ENCODE measurements around the gene LY6G5C. TPM values are rescaled to one million over a fixed set of nuclear protein-coding genes. Genes with fewer than 3 reads are reported as not detected.

Gene LY6G5C
- total and polyA plus RNA-seq, 12 donors: 0.39 to 3.6 (median 1.9) TPM; not detected in 1

- intact Hi-C loops (cut with DNase I): no loop called here
- Histone ChIP-seq H3K9me3 (replicated peaks in 1 of 3) (no peaks in the 10 kb centered on the region), H3K27ac (no peak overlapping the region), H3K4me1 (replicated peaks in 1 of 2) (no peaks in the 10 kb centered on the region), H3K36me3 (replicated peaks in 1 of 2) (peaks cover 0 to 100% of the 10 kb centered on the region in 2 donors), H3K4me3 (no peak overlapping the region), H3K27me3 (no peaks in the 10 kb centered on the region)
- TF ChIP-seq POLR2A (IDR thresholded peaks at IDR 0.05) (no peak), CTCF (IDR thresholded peaks at IDR 0.05) (no peak)
- no peak for DNase-seq
- 91 to 95% (median 93%) methylated on average over 25 of the region's 25 CpGs for WGBS, 4 donors
Measured at GRCh38 chr6:31630177-31630934, 50.5 kb downstream of the LY6G5C start.

- no peak overlapping the region for H3K4me3 ChIP-seq
- H3K9me3 ChIP-seq (replicated peaks in 1 of 3): no peaks in the 10 kb centered on the region
- no peaks in the 10 kb centered on the region for H3K27me3 ChIP-seq
- intact Hi-C loops (cut with DNase I): no loop called here
- DNase-seq: no peak
- H3K36me3 ChIP-seq (replicated peaks in 1 of 2): peaks cover 0 to 100% of the 10 kb centered on the region in 2 donors
- WGBS, 4 donors: 92 to 94% (median 93%) methylated on average over 7 of the region's 7 CpGs
- no peaks in the 10 kb centered on the region for H3K4me1 ChIP-seq (replicated peaks in 1 of 2)
- TF ChIP-seq CTCF (IDR thresholded peaks at IDR 0.05) (no peak), POLR2A (IDR thresholded peaks at IDR 0.05) (no peak)
- H3K27ac ChIP-seq: no peak overlapping the region
Measured at GRCh38 chr6:31629014-31629413, 51.9 kb downstream of the LY6G5C start.

- Histone ChIP-seq H3K27me3 (no peaks in the 10 kb centered on the region), H3K36me3 (replicated peaks in 1 of 2) (peaks cover 0 to 97% of the 10 kb centered on the region in 2 donors), H3K9me3 (replicated peaks in 1 of 3) (no peaks in the 10 kb centered on the region), H3K4me3 (no peak overlapping the region), H3K27ac (no peak overlapping the region), H3K4me1 (replicated peaks in 1 of 2) (peaks cover 0 to 3% of the 10 kb centered on the region in 2 donors)
- intact Hi-C loops (cut with DNase I): no loop called here
- 91 to 97% (median 96%) methylated on average over 14 to 19 of the region's 19 CpGs for WGBS, 4 donors
- no peak for TF ChIP-seq POLR2A (IDR thresholded peaks at IDR 0.05)
- no peak for TF ChIP-seq CTCF (IDR thresholded peaks at IDR 0.05)
- DNase-seq: no peak
Measured at GRCh38 chr6:31627690-31628287, 53.1 kb downstream of the LY6G5C start.

GRCh38 chr6:31626952-31627351 is 53.9 kb downstream of the LY6G5C start:
- H3K36me3 ChIP-seq (replicated peaks in 1 of 2): peaks cover 0 to 92% of the 10 kb centered on the region in 2 donors
- intact Hi-C loops (cut with DNase I): no loop called here
- H3K27me3 ChIP-seq: no peaks in the 10 kb centered on the region
- no peaks in the 10 kb centered on the region for H3K9me3 ChIP-seq (replicated peaks in 1 of 3)
- H3K4me3 ChIP-seq: no peak overlapping the region
- WGBS, 4 donors: 86 to 94% (median 92%) methylated on average over 4 to 10 of the region's 10 CpGs
- DNase-seq: no peak
- no peak for TF ChIP-seq CTCF (IDR thresholded peaks at IDR 0.05)
- no peak for TF ChIP-seq POLR2A (IDR thresholded peaks at IDR 0.05)
- peaks cover 2 to 11% of the 10 kb centered on the region in 2 donors for H3K4me1 ChIP-seq (replicated peaks in 1 of 2)
- H3K27ac ChIP-seq: no peak overlapping the region

Small RNAs within 50 kb of the gene (microRNA-seq; reads per million reads assigned to microRNA genes)
- gene MIR4646: 0.38 to 0.89 (median 0.85) reads per million in 3 donors
- 0 to 0.45 (median 0) reads per million in 3 donors for gene MIR6832

Small RNAs within 50 kb of the gene (small RNA-seq; reads per million reads assigned to genes)
- gene LY6G6D: 0 reads per million in 2 donors
- 0 reads per million in 2 donors for gene MIR4646
- gene MIR6832: 0 reads per million in 2 donors
- gene RF00019: 0 reads per million in 2 donors

Other genes starting within 250 kb of the LY6G5C start
Only the 30 nearest of the 38 such genes appear.
- gene DDX39B, start 139.1 kb downstream of the LY6G5C start, total RNA-seq: 100 to 1,000 TPM; 155 to 345 (median 287) TPM
- gene DDX39B, start 139.1 kb downstream of the LY6G5C start, polyA plus RNA-seq: 100 to 1,000 TPM; 167 to 969 (median 968) TPM
- 1 to 10 TPM in 7 of 9 donors, under 1 TPM in 2; 0.87 to 4.8 (median 2.8) TPM for gene ATP6V1G2, start 134.5 kb downstream of the LY6G5C start, total RNA-seq
- gene ATP6V1G2, start 134.5 kb downstream of the LY6G5C start, polyA plus RNA-seq: 1 to 10 TPM; 2.8 to 6.6 (median 5.6) TPM
- gene NFKBIL1, start 133.5 kb downstream of the LY6G5C start, total RNA-seq: 10 to 100 TPM; 15.1 to 33.6 (median 27.9) TPM
- 10 to 100 TPM in 2 of 3 donors, 1 to 10 TPM in 1; 5.0 to 46.2 (median 27.6) TPM for gene NFKBIL1, start 133.5 kb downstream of the LY6G5C start, polyA plus RNA-seq
- 1 to 10 TPM in 2 of 9 donors, not detected in 7; 1.2 to 1.4 TPM for gene LTA, start 108.8 kb downstream of the LY6G5C start, total RNA-seq
- gene LTA, start 108.8 kb downstream of the LY6G5C start, polyA plus RNA-seq: under 1 TPM in 2 of 3 donors, not detected in 1; 0.20 to 0.72 TPM
- 1 to 10 TPM in 5 of 9 donors, under 1 TPM in 3, not detected in 1; 0.33 to 3.2 (median 1.2) TPM for gene TNF, start 105.5 kb downstream of the LY6G5C start, total RNA-seq
- 1 to 10 TPM in 1 of 3 donors, under 1 TPM in 2; 0.22 to 1.0 (median 0.81) TPM for gene TNF, start 105.5 kb downstream of the LY6G5C start, polyA plus RNA-seq
- 1 to 10 TPM in 3 of 9 donors, under 1 TPM in 3, not detected in 3; 0.35 to 4.3 (median 0.95) TPM for gene LTB, start 98.6 kb downstream of the LY6G5C start, total RNA-seq
- gene LTB, start 98.6 kb downstream of the LY6G5C start, polyA plus RNA-seq: 1 to 10 TPM in 2 of 3 donors, under 1 TPM in 1; 0.31 to 6.7 (median 4.8) TPM
- 10 to 100 TPM in 8 of 9 donors, 1 to 10 TPM in 1; 5.8 to 29.0 (median 16.9) TPM for gene LST1, start 94.8 kb downstream of the LY6G5C start, total RNA-seq
- 10 to 100 TPM in 2 of 3 donors, 1 to 10 TPM in 1; 9.7 to 67.8 (median 49.2) TPM for gene LST1, start 94.8 kb downstream of the LY6G5C start, polyA plus RNA-seq
- gene NCR3, start 88.1 kb downstream of the LY6G5C start, total RNA-seq: under 1 TPM in 1 of 9 donors, not detected in 8; 0.46 TPM
- gene NCR3, start 88.1 kb downstream of the LY6G5C start, polyA plus RNA-seq: under 1 TPM in 2 of 3 donors, not detected in 1; 0.10 to 0.24 TPM
- 100 to 1,000 TPM in 1 of 9 donors, 10 to 100 TPM in 8; 15.3 to 104 (median 64.7) TPM for gene AIF1, start 65.8 kb downstream of the LY6G5C start, total RNA-seq
- gene AIF1, start 65.8 kb downstream of the LY6G5C start, polyA plus RNA-seq: 10 to 100 TPM; 61.4 to 81.6 (median 73.0) TPM
- gene PRRC2A, start 60.4 kb downstream of the LY6G5C start, total RNA-seq: 100 to 1,000 TPM in 5 of 9 donors, 10 to 100 TPM in 4; 31.9 to 198 (median 103) TPM
- gene PRRC2A, start 60.4 kb downstream of the LY6G5C start, polyA plus RNA-seq: 100 to 1,000 TPM in 2 of 3 donors, 10 to 100 TPM in 1; 55.6 to 419 (median 330) TPM
- gene BAG6, start 28.4 kb downstream of the LY6G5C start, total RNA-seq: 100 to 1,000 TPM; 113 to 336 (median 299) TPM
- 100 to 1,000 TPM; 170 to 799 (median 668) TPM for gene BAG6, start 28.4 kb downstream of the LY6G5C start, polyA plus RNA-seq
- 1 to 10 TPM in 8 of 9 donors, not detected in 1; 2.3 to 4.7 (median 3.7) TPM for gene APOM, start 25.2 kb downstream of the LY6G5C start, total RNA-seq
- 10 to 100 TPM in 2 of 3 donors, 1 to 10 TPM in 1; 6.4 to 18.2 (median 10.7) TPM for gene APOM, start 25.2 kb downstream of the LY6G5C start, polyA plus RNA-seq
- 10 to 100 TPM; 23.8 to 37.0 (median 27.2) TPM for gene C6orf47, start 20.3 kb downstream of the LY6G5C start, total RNA-seq
- gene C6orf47, start 20.3 kb downstream of the LY6G5C start, polyA plus RNA-seq: 10 to 100 TPM; 17.9 to 23.6 (median 20.0) TPM
- 10 to 100 TPM; 10.2 to 61.2 (median 16.9) TPM for gene GPANK1, start 16.1 kb downstream of the LY6G5C start, total RNA-seq
- 10 to 100 TPM in 2 of 3 donors, 1 to 10 TPM in 1; 7.4 to 18.3 (median 17.6) TPM for gene GPANK1, start 16.1 kb downstream of the LY6G5C start, polyA plus RNA-seq
- gene CSNK2B, start 15.0 kb downstream of the LY6G5C start, total RNA-seq: 100 to 1,000 TPM; 142 to 324 (median 177) TPM
- 100 to 1,000 TPM; 171 to 239 (median 236) TPM for gene CSNK2B, start 15.0 kb downstream of the LY6G5C start, polyA plus RNA-seq
- gene LY6G5B, start 11.1 kb downstream of the LY6G5C start, total RNA-seq: 10 to 100 TPM in 1 of 9 donors, 1 to 10 TPM in 6, under 1 TPM in 2; 0.48 to 13.3 (median 3.4) TPM
- gene LY6G5B, start 11.1 kb downstream of the LY6G5C start, polyA plus RNA-seq: 10 to 100 TPM in 1 of 3 donors, 1 to 10 TPM in 2; 4.2 to 13.4 (median 8.1) TPM
- 10 to 100 TPM; 48.0 to 64.4 (median 54.9) TPM for gene ABHD16A, start 22.3 kb upstream of the LY6G5C start, total RNA-seq
- gene ABHD16A, start 22.3 kb upstream of the LY6G5C start, polyA plus RNA-seq: 10 to 100 TPM; 38.7 to 73.1 (median 62.9) TPM
- under 1 TPM in 1 of 9 donors, not detected in 8; 0.44 TPM for gene LY6G6F, start 25.8 kb upstream of the LY6G5C start, total RNA-seq
- not detected for gene LY6G6F, start 25.8 kb upstream of the LY6G5C start, polyA plus RNA-seq
- gene LY6G6D, start 34.3 kb upstream of the LY6G5C start, total RNA-seq: not detected
- gene LY6G6D, start 34.3 kb upstream of the LY6G5C start, polyA plus RNA-seq: not detected
- gene LY6G6C, start 40.7 kb upstream of the LY6G5C start, total RNA-seq: not detected
- not detected for gene LY6G6C, start 40.7 kb upstream of the LY6G5C start, polyA plus RNA-seq
- gene MPIG6B, start 42.3 kb upstream of the LY6G5C start, total RNA-seq: under 1 TPM in 2 of 9 donors, not detected in 7; 0.22 to 0.65 TPM
- under 1 TPM in 2 of 3 donors, not detected in 1; 0.07 to 0.08 TPM for gene MPIG6B, start 42.3 kb upstream of the LY6G5C start, polyA plus RNA-seq
- gene DDAH2, start 48.2 kb upstream of the LY6G5C start, total RNA-seq: 10 to 100 TPM; 21.1 to 52.7 (median 31.5) TPM
- 100 to 1,000 TPM in 2 of 3 donors, 1 to 10 TPM in 1; 6.4 to 202 (median 138) TPM for gene DDAH2, start 48.2 kb upstream of the LY6G5C start, polyA plus RNA-seq
- 100 to 1,000 TPM; 176 to 426 (median 217) TPM for gene CLIC1, start 55.5 kb upstream of the LY6G5C start, total RNA-seq
- gene CLIC1, start 55.5 kb upstream of the LY6G5C start, polyA plus RNA-seq: 100 to 1,000 TPM; 109 to 252 (median 146) TPM
- gene MSH5, start 58.9 kb upstream of the LY6G5C start, total RNA-seq: 10 to 100 TPM in 3 of 9 donors, 1 to 10 TPM in 6; 3.0 to 16.7 (median 5.9) TPM
- gene MSH5, start 58.9 kb upstream of the LY6G5C start, polyA plus RNA-seq: 10 to 100 TPM in 2 of 3 donors, 1 to 10 TPM in 1; 3.6 to 24.5 (median 16.8) TPM
- gene SAPCD1, start 81.6 kb upstream of the LY6G5C start, total RNA-seq: 1 to 10 TPM in 1 of 9 donors, under 1 TPM in 3, not detected in 5; 0.46 to 2.3 (median 0.84) TPM
- 10 to 100 TPM in 1 of 3 donors, 1 to 10 TPM in 1, under 1 TPM in 1; 0.75 to 17.2 (median 6.0) TPM for gene SAPCD1, start 81.6 kb upstream of the LY6G5C start, polyA plus RNA-seq
- gene VWA7, start 96.3 kb upstream of the LY6G5C start, total RNA-seq: 1 to 10 TPM in 2 of 9 donors, under 1 TPM in 7; 0.17 to 2.3 (median 0.36) TPM
- gene VWA7, start 96.3 kb upstream of the LY6G5C start, polyA plus RNA-seq: 1 to 10 TPM in 2 of 3 donors, under 1 TPM in 1; 0.74 to 8.1 (median 1.1) TPM
- gene VARS1, start 114.7 kb upstream of the LY6G5C start, total RNA-seq: 10 to 100 TPM; 15.0 to 90.8 (median 54.9) TPM
- gene VARS1, start 114.7 kb upstream of the LY6G5C start, polyA plus RNA-seq: 10 to 100 TPM; 58.6 to 74.6 (median 59.2) TPM
- 10 to 100 TPM; 29.2 to 61.3 (median 43.5) TPM for gene LSM2, start 125.9 kb upstream of the LY6G5C start, total RNA-seq
- 10 to 100 TPM; 28.0 to 55.2 (median 42.8) TPM for gene LSM2, start 125.9 kb upstream of the LY6G5C start, polyA plus RNA-seq
- 1 to 10 TPM in 8 of 9 donors, under 1 TPM in 1; 0.79 to 4.3 (median 1.9) TPM for gene HSPA1L, start 134.2 kb upstream of the LY6G5C start, total RNA-seq
- gene HSPA1L, start 134.2 kb upstream of the LY6G5C start, polyA plus RNA-seq: 1 to 10 TPM; 1.0 to 5.3 (median 1.1) TPM
- 100 to 1,000 TPM; 102 to 261 (median 211) TPM for gene HSPA1A, start 134.5 kb upstream of the LY6G5C start, total RNA-seq
- 10 to 100 TPM; 48.5 to 89.4 (median 84.3) TPM for gene HSPA1A, start 134.5 kb upstream of the LY6G5C start, polyA plus RNA-seq

Measured in adrenal gland (tissue), 12 donors.